Smooth muscle cell (in vitro differentiated cells): ENCODE measurements around the gene DENND1B. TPM values are rescaled to one million over a fixed set of nuclear protein-coding genes. Genes with fewer than 3 reads are reported as not detected.
A peak's percentile ranks its signal among the peaks of the same experiment; 100 is the strongest.

ENCODE experiments used
- DNase-seq: peaks from one replicate; lab custom pipeline; 2025; ENCODE audit not compliant: unreplicated experiment; lab: John Stamatoyannopoulos, UW
- H2AFZ ChIP-seq: fragments of 200-600 bp; sonication (generic); 2 replicates; pipeline ENCODE4 v1.6.0; 2016; ENCODE audit warnings: antibody characterized with exemption, low read depth, mild to moderate bottlenecking
- H3F3A ChIP-seq: fragments of 200-600 bp; sonication (generic); 2 replicates; pipeline ENCODE4 v1.6.0; 2017; ENCODE audit warnings: antibody characterized with exemption, low read depth
- H3K27ac ChIP-seq: fragments of 200-600 bp; sonication (generic); 2 replicates; pipeline ENCODE4 v1.5.1; 2016; ENCODE audit warnings: low read depth, mild to moderate bottlenecking
- H3K27me3 ChIP-seq: fragments of 200-600 bp; sonication (generic); 2 replicates; pipeline ENCODE4 v1.6.1; 2016; ENCODE audit warnings: low read depth, mild to moderate bottlenecking
- H3K36me3 ChIP-seq: fragments of 200-600 bp; sonication (generic); 2 replicates; pipeline ENCODE4 v1.5.1; 2016; ENCODE audit warnings: low read depth
- H3K4me1 ChIP-seq: fragments of 200-600 bp; sonication (generic); 2 replicates; pipeline ENCODE4 v1.5.1; 2016; ENCODE audit warnings: low read depth
- H3K4me2 ChIP-seq: fragments of 200-600 bp; sonication (generic); 2 replicates; pipeline ENCODE4 v1.6.0; 2016; ENCODE audit warnings: mild to moderate bottlenecking
- H3K4me3 ChIP-seq: fragments of 200-600 bp; sonication (generic); 2 replicates; pipeline ENCODE4 v1.5.1; 2016; ENCODE audit warnings: mild to moderate bottlenecking
- H3K79me2 ChIP-seq: fragments of 200-600 bp; sonication (generic); 2 replicates; pipeline ENCODE4 v1.6.0; 2016; ENCODE audit warnings: low read depth, mild to moderate bottlenecking
- H3K9ac ChIP-seq: fragments of 200-600 bp; sonication (generic); 2 replicates; pipeline ENCODE4 v1.6.0; 2016; ENCODE audit warnings: low read depth
- H3K9me3 ChIP-seq: fragments of 200-600 bp; sonication (generic); replicated peaks from 2 replicates; pipeline ENCODE4 v1.5.1; 2016; ENCODE audit warnings: low read depth
- H4K20me1 ChIP-seq: fragments of 200-600 bp; sonication (generic); 2 replicates; pipeline ENCODE4 v1.6.0; 2016; ENCODE audit warnings: low read depth
- CTCF ChIP-seq: fragments of 200-600 bp; sonication (generic); IDR thresholded peaks from 2 replicates; pipeline ENCODE4 v1.5.1; 2017; ENCODE audit warnings: borderline replicate concordance, mild to moderate bottlenecking, antibody characterized with exemption; ENCODE audit not compliant: insufficient read depth, poor library complexity, severe bottlenecking
- WGBS: methylation state at CpG from one replicate; pipeline ENCODE4 v1.1.7; 2016; ENCODE audit warnings: low lambda C conversion rate; 5-methylcytosine and 5-hydroxymethylcytosine counted together
- polyA plus RNA-seq: library from polyadenylated mRNA; unstranded; fragments of >200 nt; fragmentation: Nextera tagmentation; extraction: Ambion mirVana; gene quantifications from 2 replicates; pipeline ENCODE4 v1.2.1, GENCODE V29; 2016
- total RNA-seq: library from RNA; depleted of rRNA; stranded (reverse); fragments of >200 nt; gene quantifications from 2 replicates; pipeline ENCODE4 v1.2.3, GENCODE V29; 2014

DENND1B gene
- total and polyA plus RNA-seq, 2 experiments from 2014 or later: 7.5 to 22.0 TPM

DNA sequence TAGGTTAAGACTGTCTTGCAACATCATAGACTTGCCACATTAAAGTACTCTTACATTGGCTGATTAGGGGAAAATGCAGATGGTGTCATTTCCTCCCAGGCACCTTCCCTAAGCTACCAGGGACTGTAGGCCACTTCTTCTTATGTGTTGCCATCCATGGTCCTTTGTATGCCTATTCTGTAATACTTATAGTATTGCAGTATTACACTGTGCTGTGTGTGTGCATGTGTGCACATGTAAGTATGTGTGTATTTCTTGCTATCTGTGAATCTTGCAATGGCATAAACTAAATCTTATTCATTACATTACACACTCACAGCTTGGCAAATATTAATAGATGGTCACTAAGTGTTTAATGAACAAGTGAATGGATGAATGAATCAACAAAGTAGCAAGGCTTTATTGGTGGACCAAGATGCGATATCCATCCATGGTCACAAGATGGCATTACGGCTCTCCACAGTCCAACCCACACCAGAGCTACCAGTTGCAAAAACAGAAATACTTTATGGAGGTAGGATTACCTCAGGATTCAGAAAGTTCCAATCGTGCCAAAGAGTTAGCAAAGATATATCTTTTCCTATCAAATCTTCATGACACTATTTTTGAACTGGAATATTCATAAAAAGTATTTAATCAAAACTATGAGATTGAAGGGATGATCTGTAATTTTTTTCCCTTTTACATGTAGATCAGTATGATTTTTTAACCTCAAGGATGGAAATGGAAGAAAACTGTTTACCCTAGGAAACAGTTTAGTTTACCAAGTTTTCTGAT, 160.2 kb downstream of the DENND1B start:
- no peak overlapping the region for H3K9ac ChIP-seq
- H3K27me3 ChIP-seq: no peaks in the 10 kb centered on the region
- no peaks in the 10 kb centered on the region for H4K20me1 ChIP-seq
- no peak overlapping the region for H2AFZ ChIP-seq
- no peak for DNase-seq
- H3F3A ChIP-seq: no peaks in the 10 kb centered on the region
- no peaks in the 10 kb centered on the region for H3K9me3 ChIP-seq
- peaks cover 6% of the 10 kb centered on the region for H3K4me1 ChIP-seq
- H3K4me3 ChIP-seq: no peak overlapping the region
- TF ChIP-seq CTCF: peak; percentile 50
- no peak overlapping the region for H3K27ac ChIP-seq
- WGBS: 37% methylated on average over 3 of the region's 3 CpGs
- H3K4me2 ChIP-seq: no peak overlapping the region
- H3K36me3 ChIP-seq: no peaks in the 10 kb centered on the region
- H3K79me2 ChIP-seq: no peaks in the 10 kb centered on the region

DNA sequence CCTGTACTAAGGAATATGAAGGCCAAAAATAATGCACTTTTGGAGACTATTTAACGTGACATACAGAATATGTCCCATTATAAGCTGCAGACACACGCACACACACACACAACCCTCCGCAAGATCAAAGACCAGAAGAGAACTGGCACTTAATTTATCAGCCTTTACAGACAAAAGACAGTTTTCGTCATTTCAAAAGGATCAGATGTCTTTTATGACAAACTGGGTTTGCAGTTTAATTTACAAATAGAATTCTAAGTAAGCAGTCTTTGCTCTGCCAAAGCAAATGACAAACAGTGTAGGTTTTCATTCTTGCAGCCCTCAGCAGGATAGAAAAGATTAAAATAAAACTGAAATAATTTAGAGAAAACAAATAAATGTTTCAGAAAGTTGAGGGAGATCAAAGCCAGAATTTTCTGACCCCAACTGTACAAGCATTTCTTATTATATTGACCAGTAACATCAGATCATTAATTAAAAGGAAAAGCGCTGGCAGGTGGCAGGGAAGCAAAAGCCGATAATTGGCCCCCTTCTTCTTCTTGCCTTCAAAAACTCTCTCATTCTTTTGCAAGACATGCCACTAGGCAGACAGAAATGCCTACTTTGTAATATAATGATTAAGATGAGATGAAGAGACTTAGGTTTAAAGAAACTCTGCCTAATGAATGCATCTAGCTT, 169.0 kb downstream of the DENND1B start:
- H3K36me3 ChIP-seq: no peaks in the 10 kb centered on the region
- 91% methylated on average over 6 of the region's 6 CpGs for WGBS
- no peak overlapping the region for H3K4me3 ChIP-seq
- no peak for DNase-seq
- no peaks in the 10 kb centered on the region for H3K79me2 ChIP-seq
- H3K27ac ChIP-seq: no peak overlapping the region
- H3K4me2 ChIP-seq: no peak overlapping the region
- no peaks in the 10 kb centered on the region for H3F3A ChIP-seq
- TF ChIP-seq CTCF: no peak
- no peaks in the 10 kb centered on the region for H4K20me1 ChIP-seq
- H3K27me3 ChIP-seq: no peaks in the 10 kb centered on the region
- H3K9ac ChIP-seq: no peak overlapping the region
- no peaks in the 10 kb centered on the region for H3K9me3 ChIP-seq
- no peak overlapping the region for H2AFZ ChIP-seq
- no peaks in the 10 kb centered on the region for H3K4me1 ChIP-seq

- WGBS: 100% methylated on average over 1 of the region's 1 CpG
- Histone ChIP-seq H3K27ac (no peak overlapping the region), H3K4me3 (no peak overlapping the region), H4K20me1 (no peaks in the 10 kb centered on the region), H3K9me3 (no peaks in the 10 kb centered on the region), H3K9ac (no peak overlapping the region), H3K79me2 (no peaks in the 10 kb centered on the region), H3K36me3 (no peaks in the 10 kb centered on the region), H3K4me1 (no peaks in the 10 kb centered on the region), H3K4me2 (no peak overlapping the region), H3F3A (no peaks in the 10 kb centered on the region), H3K27me3 (no peaks in the 10 kb centered on the region), H2AFZ (no peak overlapping the region)
- no peak for DNase-seq
- TF ChIP-seq CTCF: no peak
These were observed 171.0 kb downstream of the DENND1B start for GRCh38 chr1:197604302-197604701.
